HUES64 (cell line): ENCODE results near the gene ST6GALNAC3.
"Not testable (repeated sequence)": the region's sequence is repeated elsewhere in the genome, so short reads cannot be mapped to it uniquely, and the experiment has no call there.

Experiments
- H3K27ac ChIP-seq: 2 replicates; pipeline ENCODE4 v1.7.0; 2013; ENCODE audit warnings: low read depth, low read length, inconsistent platforms
- H3K27me3 ChIP-seq: 2 replicates; pipeline ENCODE4 v1.6.1; 2013; ENCODE audit warnings: mild to moderate bottlenecking, low read length; ENCODE audit not compliant: insufficient read depth
- H3K36me3 ChIP-seq: 2 replicates; pipeline ENCODE4 v1.6.1; 2013; ENCODE audit warnings: mild to moderate bottlenecking, low read length; ENCODE audit not compliant: insufficient read depth
- H3K4me1 ChIP-seq: 2 replicates; pipeline ENCODE4 v1.6.1; 2013; ENCODE audit warnings: mild to moderate bottlenecking, low read length, moderate library complexity; ENCODE audit not compliant: insufficient read depth
- H3K4me3 ChIP-seq: 2 replicates; pipeline ENCODE4 v1.5.1; 2013; ENCODE audit warnings: mild to moderate bottlenecking, low read length, moderate library complexity
- H3K9ac ChIP-seq: 2 replicates; pipeline ENCODE4 v1.6.1; 2013; ENCODE audit warnings: mild to moderate bottlenecking, low read depth, low read length
- H3K9me3 ChIP-seq: 2 replicates; pipeline ENCODE4 v1.6.1; 2013; ENCODE audit warnings: low read depth, low read length; ENCODE audit not compliant: insufficient read depth
- WGBS: fragments of 150-250, 120-280 bp; methylation state at CpG from one replicate; pipeline ENCODE4 v1.1.7; 2013; ENCODE audit warnings: missing lambda C conversion rate; 5-methylcytosine and 5-hydroxymethylcytosine counted together

The ST6GALNAC3 gene

DNA sequence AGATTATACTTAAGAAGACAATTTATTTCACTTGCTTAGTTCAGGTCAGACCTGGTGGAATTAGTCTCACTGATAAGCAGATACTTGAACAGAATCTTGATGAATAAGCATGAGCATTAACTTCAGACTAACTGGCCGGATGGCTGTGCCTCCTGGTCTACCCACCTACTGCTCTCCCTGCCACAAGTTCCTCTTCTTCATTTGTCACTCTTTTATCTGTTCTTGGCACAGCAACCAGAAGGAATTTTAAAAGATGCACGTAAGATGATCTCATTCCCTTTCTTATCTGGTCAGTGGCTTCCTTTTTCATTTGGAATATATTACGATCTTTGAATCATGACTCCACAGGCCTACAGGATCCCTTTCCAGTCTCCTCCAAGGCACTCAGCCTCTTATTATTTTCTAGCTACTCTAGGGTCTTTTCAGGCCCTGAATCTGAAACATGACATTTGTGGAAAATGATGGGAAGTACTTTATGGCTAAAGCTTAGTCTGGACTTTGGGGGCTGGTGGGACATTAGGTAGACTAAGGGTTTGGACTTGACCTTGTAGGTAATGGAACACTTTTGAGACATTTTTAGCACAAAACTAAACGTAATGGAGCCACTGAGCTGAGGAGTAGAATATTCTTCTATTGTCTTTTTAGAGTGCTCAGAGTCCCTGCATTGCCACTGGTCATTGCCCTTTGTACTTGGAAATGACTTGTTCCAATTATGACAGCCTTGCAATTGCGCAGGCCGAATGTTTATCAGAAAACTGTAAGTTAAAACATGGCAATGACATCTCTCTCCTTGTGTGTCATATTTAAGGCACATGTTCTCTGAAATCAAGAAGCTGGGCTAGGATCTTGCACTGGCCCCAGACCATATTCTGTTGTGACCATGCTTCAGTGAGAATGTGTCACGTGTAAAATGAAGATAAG, 16.0 kb downstream of the ST6GALNAC3 start:
- Histone ChIP-seq H3K27me3 (no peaks in the 10 kb centered on the region), H3K27ac (no peak overlapping the region), H3K36me3 (no peaks in the 10 kb centered on the region), H3K4me3 (no peak overlapping the region), H3K9ac (no peak overlapping the region), H3K4me1 (peaks cover 5% of the 10 kb centered on the region; the same call in 1 of the 2 replicates), H3K9me3 (no peaks in the 10 kb centered on the region)
- WGBS = 93% methylated on average over 7 of the region's 7 CpGs

- 98% methylated on average over 3 of the region's 3 CpGs for WGBS
- no peak overlapping the region for H3K9ac ChIP-seq
- no peaks in the 10 kb centered on the region for H3K36me3 ChIP-seq
- no peaks in the 10 kb centered on the region for H3K9me3 ChIP-seq
- H3K4me3 ChIP-seq = no peak overlapping the region
- H3K27me3 ChIP-seq = no peaks in the 10 kb centered on the region
- no peak overlapping the region for H3K27ac ChIP-seq
- H3K4me1 ChIP-seq = peaks cover 9% of the 10 kb centered on the region
Observed at GRCh38 chr1:76092812-76093211, 18.3 kb downstream of the ST6GALNAC3 start.

DNA sequence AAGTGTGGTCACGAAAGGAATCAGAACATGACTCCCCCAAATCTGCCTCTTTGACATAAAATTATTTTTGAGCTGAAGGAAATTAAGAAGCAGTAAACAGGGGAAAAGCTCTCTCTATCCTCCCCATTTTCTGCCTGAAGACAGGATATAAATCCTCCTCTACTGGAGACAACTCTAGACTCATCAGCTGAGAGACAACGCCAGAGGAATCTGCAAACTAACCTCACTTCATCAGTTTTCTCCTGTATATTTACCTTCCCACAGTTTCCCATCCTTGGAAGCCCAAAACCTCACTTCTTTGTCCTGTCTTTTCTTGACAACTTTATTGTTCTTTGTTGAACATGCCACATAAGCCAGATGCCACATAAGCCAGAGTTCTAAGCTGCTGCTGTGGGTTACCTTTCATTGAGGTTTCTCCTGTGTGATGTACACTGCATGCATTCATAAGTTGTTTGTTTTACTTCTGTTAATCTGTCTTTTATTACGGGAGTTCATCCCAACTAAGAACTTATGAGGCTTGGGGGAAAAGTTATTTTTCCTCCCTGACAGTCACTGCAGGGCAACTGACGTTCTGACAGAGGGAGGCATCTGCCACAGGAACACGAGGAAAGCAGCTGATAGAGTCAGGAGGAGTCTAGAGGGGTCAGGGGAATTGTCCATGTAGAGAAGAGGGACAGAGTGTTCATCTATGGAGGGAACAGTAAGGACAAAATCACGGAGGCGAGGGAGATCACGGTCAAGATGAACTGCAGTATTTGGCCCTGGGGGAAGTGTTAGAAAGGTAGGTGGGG, 19.2 kb downstream of the ST6GALNAC3 start:
- Histone ChIP-seq H3K36me3 (no peaks in the 10 kb centered on the region), H3K4me1 (peaks cover 9% of the 10 kb centered on the region), H3K27me3 (no peaks in the 10 kb centered on the region), H3K9ac (no peak overlapping the region), H3K9me3 (no peaks in the 10 kb centered on the region), H3K4me3 (no peak overlapping the region), H3K27ac (no peak overlapping the region)
- 92% methylated on average over 8 of the region's 8 CpGs for WGBS

- no peaks in the 10 kb centered on the region for H3K36me3 ChIP-seq
- no peaks in the 10 kb centered on the region for H3K27me3 ChIP-seq
- H3K27ac ChIP-seq = no peak overlapping the region
- peaks cover 9% of the 10 kb centered on the region for H3K4me1 ChIP-seq
- H3K4me3 ChIP-seq = no peak overlapping the region
- no peak overlapping the region for H3K9ac ChIP-seq
- WGBS = 85% methylated on average over 5 of the region's 5 CpGs
- H3K9me3 ChIP-seq = no peaks in the 10 kb centered on the region
Observed at GRCh38 chr1:76095802-76096201, 21.3 kb downstream of the ST6GALNAC3 start.

- not testable (repeated sequence) for H3K4me1 ChIP-seq, H3K9me3 ChIP-seq, H3K27me3 ChIP-seq, H3K9ac ChIP-seq, H3K4me3 ChIP-seq, H3K36me3 ChIP-seq, H3K27ac ChIP-seq
- 92% methylated on average over 8 of the region's 8 CpGs for WGBS
Observed at GRCh38 chr1:76097064-76097463, 22.5 kb downstream of the ST6GALNAC3 start.

DNA sequence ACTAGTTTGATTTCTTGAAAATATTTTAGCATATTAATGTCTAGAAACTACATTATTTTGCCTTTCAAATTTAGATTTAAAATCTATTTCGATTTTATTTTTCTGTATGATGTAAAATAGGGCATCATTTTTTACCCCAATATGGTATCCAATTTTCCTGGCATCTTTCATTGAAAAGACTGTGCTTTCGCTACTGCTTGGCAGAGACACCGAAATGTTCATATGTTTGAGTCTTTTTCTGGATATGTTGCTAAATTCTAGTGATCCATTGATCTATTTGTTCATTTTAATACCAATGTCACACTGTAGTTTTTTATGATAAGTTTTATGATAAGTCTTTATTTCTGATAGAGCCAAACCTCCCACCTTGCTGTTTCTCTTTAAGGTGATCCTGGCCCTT, 24.3 kb downstream of the ST6GALNAC3 start:
- Histone ChIP-seq H3K4me1 (peaks cover 9% of the 10 kb centered on the region), H3K27ac (no peak overlapping the region), H3K9me3 (no peaks in the 10 kb centered on the region), H3K27me3 (no peaks in the 10 kb centered on the region), H3K36me3 (no peaks in the 10 kb centered on the region), H3K4me3 (no peak overlapping the region), H3K9ac (no peak overlapping the region)
- 93% methylated on average over 2 of the region's 3 CpGs for WGBS

DNA sequence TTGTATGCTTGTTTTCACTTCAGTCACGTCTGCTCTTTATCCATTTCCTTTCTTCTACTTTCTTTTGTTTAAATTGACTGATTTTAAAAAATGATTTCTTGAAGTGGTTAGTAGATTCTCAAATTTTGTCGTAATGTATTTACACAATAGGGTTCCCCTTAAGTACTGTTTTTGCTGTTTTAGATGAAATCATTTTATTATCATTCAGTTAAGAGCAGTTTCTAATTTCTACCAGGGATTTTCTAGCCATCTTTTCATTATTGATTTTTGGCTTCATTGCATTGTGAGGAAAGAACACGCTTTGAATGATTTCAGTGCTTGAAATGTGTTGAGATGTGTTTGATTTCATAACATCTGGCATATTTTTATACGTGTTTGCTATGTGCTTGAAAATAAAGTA, 27.0 kb downstream of the ST6GALNAC3 start:
- H3K4me3 ChIP-seq = no peak overlapping the region
- 90% methylated on average over 3 of the region's 4 CpGs for WGBS

GRCh38 chr1:76102046-76102445, 27.5 kb downstream of the ST6GALNAC3 start:
- no peaks in the 10 kb centered on the region for H3K36me3 ChIP-seq
- H3K9me3 ChIP-seq = no peaks in the 10 kb centered on the region
- H3K4me1 ChIP-seq = peaks cover 9% of the 10 kb centered on the region
- no CpG with 5 or more reads among the region's 1 CpG for WGBS
- no peak overlapping the region for H3K9ac ChIP-seq
- H3K27ac ChIP-seq = no peak overlapping the region
- no peaks in the 10 kb centered on the region for H3K27me3 ChIP-seq
- no peak overlapping the region for H3K4me3 ChIP-seq

More for the DNA sequence above, 27.0 kb downstream of the ST6GALNAC3 start:
- Histone ChIP-seq H3K9me3 (no peaks in the 10 kb centered on the region), H3K9ac (no peak overlapping the region), H3K36me3 (no peaks in the 10 kb centered on the region), H3K27me3 (no peaks in the 10 kb centered on the region), H3K4me1 (peaks cover 9% of the 10 kb centered on the region), H3K27ac (no peak overlapping the region)

DNA sequence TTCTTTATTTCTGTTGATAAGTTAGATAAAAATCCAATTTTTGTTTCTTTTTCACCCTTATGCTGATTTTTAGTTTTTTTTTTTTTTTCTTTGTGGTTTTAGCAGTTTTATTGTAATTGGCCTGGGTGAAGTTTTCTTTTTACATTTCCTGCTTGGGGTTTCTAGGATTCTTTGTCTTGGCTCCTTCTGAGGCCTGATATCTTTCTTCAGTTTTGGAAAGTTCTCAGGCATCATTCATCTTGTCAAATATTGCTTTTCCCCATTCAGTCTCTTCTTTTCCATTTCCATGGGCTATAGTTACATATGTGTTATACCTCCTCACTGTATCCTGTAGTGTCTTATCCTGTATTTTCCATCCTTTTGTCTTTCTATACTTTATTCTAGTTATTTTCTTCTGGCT, 28.5 kb downstream of the ST6GALNAC3 start:
- no peaks in the 10 kb centered on the region for H3K9me3 ChIP-seq
- H3K36me3 ChIP-seq = no peaks in the 10 kb centered on the region
- no peak overlapping the region for H3K4me3 ChIP-seq
- H3K4me1 ChIP-seq = peaks cover 9% of the 10 kb centered on the region
- no peaks in the 10 kb centered on the region for H3K27me3 ChIP-seq
- no peak overlapping the region for H3K27ac ChIP-seq
- no peak overlapping the region for H3K9ac ChIP-seq

GRCh38 chr1:76105372-76105771, 30.8 kb downstream of the ST6GALNAC3 start:
- Histone ChIP-seq H3K27me3 (no peaks in the 10 kb centered on the region), H3K9me3 (no peaks in the 10 kb centered on the region), H3K36me3 (no peaks in the 10 kb centered on the region), H3K4me3 (no peak overlapping the region), H3K27ac (no peak overlapping the region), H3K4me1 (peaks cover 9% of the 10 kb centered on the region), H3K9ac (no peak overlapping the region)
- WGBS = 97% methylated on average over 2 of the region's 2 CpGs

DNA sequence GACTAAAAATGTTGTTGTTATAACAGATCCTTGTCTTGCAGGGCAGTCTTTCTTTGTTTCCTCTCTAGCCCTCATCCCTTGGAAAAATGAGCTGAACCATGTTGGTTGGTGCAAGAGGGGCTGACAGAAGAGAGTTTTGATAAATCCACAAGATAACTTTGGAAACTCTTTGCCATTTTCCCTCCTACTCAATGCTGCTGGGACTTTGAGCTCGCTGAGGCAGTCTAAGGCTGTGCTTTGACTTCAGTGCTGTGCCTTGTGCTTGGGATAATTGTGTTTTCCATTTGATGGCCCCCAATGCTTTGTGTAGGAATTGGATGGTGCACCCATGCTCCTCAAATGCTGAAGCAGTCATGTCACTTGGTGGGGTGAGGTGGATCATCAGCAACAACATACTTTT, 31.7 kb downstream of the ST6GALNAC3 start:
- no peak overlapping the region for H3K4me3 ChIP-seq
- no peak overlapping the region for H3K27ac ChIP-seq
- H3K36me3 ChIP-seq = no peaks in the 10 kb centered on the region
- no peaks in the 10 kb centered on the region for H3K9me3 ChIP-seq
- no peaks in the 10 kb centered on the region for H3K27me3 ChIP-seq
- 91% methylated on average over 1 of the region's 1 CpG for WGBS
- H3K4me1 ChIP-seq = peaks cover 9% of the 10 kb centered on the region
- no peak overlapping the region for H3K9ac ChIP-seq
